IMR-90 (cell line): ENCODE data around the gene RAB9A. TPM values are rescaled to one million over a fixed set of nuclear protein-coding genes. Genes with fewer than 3 reads are reported as not detected.
"Not testable (repeated sequence)": the region's sequence is repeated elsewhere in the genome, so short reads cannot be mapped to it uniquely, and the experiment has no call there.

ENCODE experiments used
- ATAC-seq: fragments of 200-7000 bp; cut with Tn5 transposase; 2 replicates; pipeline ENCODE4 v1.9.1; 2020; ENCODE audit warnings: low read depth, mild to moderate bottlenecking, moderate library complexity
- BruUV-seq: library from RNA; stranded (reverse); fragments of 400-500 nt; replicated peaks from 2 replicates; lab custom pipeline; 2021; lab: Mats Ljungman, UMichigan
- CTCF ChIA-PET: fragments of 300-600 bp; formaldehyde crosslinking; extraction: SDS; loops from one replicate; lab custom pipeline; 2021; ENCODE audit warnings: antibody characterized with exemption; lab: Yijun Ruan, JAX
- POLR2A ChIA-PET: fragments of 300-600 bp; sonication (Branson Sonifier 250); formaldehyde crosslinking; loops from one replicate; lab custom pipeline; 2022; ENCODE audit warnings: antibody characterized with exemption; ENCODE audit not compliant: unreplicated experiment; lab: Charles Lee
- DNase-seq: peaks from one replicate; pipeline ENCODE4 v3.0.0; 2013
- H2AFZ ChIP-seq: replicated peaks from 2 replicates; pipeline ENCODE3; 2013; ENCODE audit warnings: low read length, mild to moderate bottlenecking; ENCODE audit not compliant: poor library complexity
- H2AK5ac ChIP-seq: 2 replicates; pipeline ENCODE4 v1.6.1; 2013; ENCODE audit warnings: low read depth, low read length, inconsistent platforms
- H2AK9ac ChIP-seq: replicated peaks from 2 replicates; pipeline ENCODE3; 2013; ENCODE audit warnings: mild to moderate bottlenecking, low read depth, low read length, moderate library complexity; ENCODE audit not compliant: poor library complexity
- H2BK120ac ChIP-seq: 2 replicates; pipeline ENCODE4 v1.6.1; 2013; ENCODE audit warnings: low read depth, low read length, inconsistent platforms
- H2BK15ac ChIP-seq: 3 replicates; pipeline ENCODE4 v1.6.1; 2013; ENCODE audit warnings: low read depth, low read length, inconsistent platforms
- H2BK20ac ChIP-seq: 2 replicates; pipeline ENCODE4 v1.6.1; 2013; ENCODE audit warnings: low read depth, mild to moderate bottlenecking, inconsistent platforms, low read length, moderate library complexity
- H2BK5ac ChIP-seq: 2 replicates; pipeline ENCODE4 v1.6.1; 2013; ENCODE audit warnings: mild to moderate bottlenecking, low read depth, low read length, inconsistent platforms; ENCODE audit not compliant: poor library complexity, severe bottlenecking
- H3K14ac ChIP-seq: replicated peaks from 2 replicates; pipeline ENCODE4 v1.6.1; 2013; ENCODE audit warnings: low read depth, low read length, inconsistent platforms
- H3K18ac ChIP-seq: 2 replicates; pipeline ENCODE4 v1.6.1; 2013; ENCODE audit warnings: low read depth, low read length, control low read depth
- H3K23ac ChIP-seq: 2 replicates; pipeline ENCODE4 v1.6.1; 2013; ENCODE audit warnings: low read depth, low read length, inconsistent platforms
- H3K27ac ChIP-seq: 2 replicates; pipeline ENCODE4 v1.5.1; 2013; ENCODE audit warnings: mild to moderate bottlenecking, control low read depth, low read length; ENCODE audit not compliant: insufficient read depth
- H3K27me3 ChIP-seq: 2 replicates; pipeline ENCODE4 v1.6.1; 2013; ENCODE audit warnings: low read length; ENCODE audit not compliant: control insufficient read depth, insufficient read depth
- H3K36me3 ChIP-seq: 2 replicates; pipeline ENCODE4 v1.6.1; 2013; ENCODE audit warnings: low read length, mixed read lengths; ENCODE audit not compliant: control insufficient read depth, insufficient read depth
- H3K4ac ChIP-seq: 2 replicates; pipeline ENCODE4 v1.6.1; 2013; ENCODE audit warnings: low read depth, low read length, inconsistent platforms
- H3K4me1 ChIP-seq: 2 replicates; pipeline ENCODE4 v1.6.1; 2013; ENCODE audit warnings: low read length, mixed read lengths; ENCODE audit not compliant: control insufficient read depth, insufficient read depth
- H3K4me2 ChIP-seq: 2 replicates; pipeline ENCODE4 v1.6.1; 2013; ENCODE audit warnings: low read depth, mild to moderate bottlenecking, control low read depth, low read length, moderate library complexity
- H3K4me3 ChIP-seq: 2 replicates; pipeline ENCODE4 v1.5.1; 2013; ENCODE audit warnings: low read depth, mild to moderate bottlenecking, control low read depth, low read length, moderate library complexity; ENCODE audit not compliant: insufficient read depth
- H3K56ac ChIP-seq: 2 replicates; pipeline ENCODE4 v1.6.1; 2013; ENCODE audit warnings: low read length, inconsistent platforms; ENCODE audit not compliant: insufficient read depth; ENCODE audit errors: extremely low read depth
- H3K79me1 ChIP-seq, 2 experiments: 2 replicates each; pipeline ENCODE4 v1.6.1; 2013; ENCODE audit warnings: low read length in 2 of 2, inconsistent platforms in 1 of 2, low read depth in 1 of 2
- H3K9ac ChIP-seq: 2 replicates; pipeline ENCODE4 v1.6.1; 2013; ENCODE audit warnings: low read depth, low read length, control low read depth
- H3K9me1 ChIP-seq: 2 replicates; pipeline ENCODE4 v1.6.1; 2013; ENCODE audit warnings: low read length, inconsistent platforms; ENCODE audit not compliant: insufficient read depth
- H3K9me3 ChIP-seq: 2 replicates; pipeline ENCODE4 v1.6.1; 2013; ENCODE audit warnings: low read length; ENCODE audit not compliant: control insufficient read depth, insufficient read depth
- H4K20me1 ChIP-seq: 2 replicates; pipeline ENCODE4 v1.6.1; 2013; ENCODE audit warnings: low read length, inconsistent platforms; ENCODE audit not compliant: insufficient read depth
- H4K5ac ChIP-seq: 2 replicates; pipeline ENCODE4 v1.6.1; 2013; ENCODE audit warnings: mild to moderate bottlenecking, low read depth, low read length, control low read depth
- H4K8ac ChIP-seq, 2 experiments: 2 replicates each; pipeline ENCODE4 v1.6.1; 2013; ENCODE audit warnings: low read depth in 2 of 2, low read length in 2 of 2, control low read depth in 1 of 2, inconsistent platforms in 1 of 2
- H4K91ac ChIP-seq: 2 replicates; pipeline ENCODE4 v1.6.1; 2013; ENCODE audit warnings: low read depth, low read length, inconsistent platforms; ENCODE audit not compliant: insufficient read depth
- whole genome bisulfite sequencing, 2 experiments: methylation state at CpG; one replicate each; pipeline versions ENCODE4 v1.1.5 to v1.1.7; 2013; ENCODE audit warnings: missing lambda C conversion rate in 2 of 2; ENCODE audit not compliant: insufficient read length in 1 of 2; ENCODE audit errors: extremely low coverage in 2 of 2; 5-methylcytosine and 5-hydroxymethylcytosine counted together
- dilution Hi-C: fragments of 300-500 bp; cut with HindIII; formaldehyde crosslinking; loops from one replicate; pipeline ENCODE4 v1.14.3; 2018; ENCODE audit warnings: low sequenced_read_pairs; ENCODE audit not compliant: unreplicated experiment
- in situ Hi-C: fragments of 300-500 bp; cut with MboI; formaldehyde crosslinking; loops from 3 replicates; pipeline ENCODE4 v1.14.3; 2019; ENCODE audit warnings: low sequenced_read_pairs, inconsistent platforms, mixed read lengths
- intact Hi-C: fragments of 100-400 bp; cut with micrococcal nuclease; formaldehyde crosslinking; loops from 2 replicates; pipeline ENCODE4 v1.10.0; 2022
- polyA plus RNA-seq, 3 experiments: library from polyadenylated mRNA; depleted of rRNA; stranded (reverse); fragments of >200 nt; gene quantifications; 2 replicates each; pipeline ENCODE4 v1.2.3, GENCODE V29; 2012; ENCODE audit warnings: low replicate concordance in 1 of 3
- total RNA-seq: library from RNA; depleted of rRNA; stranded (reverse); fragments of >200 nt; gene quantifications from 2 replicates; pipeline ENCODE4 v1.2.3, GENCODE V29; 2012

RAB9A gene
- total and polyA plus RNA-seq, 2 of the 4 experiments (the other 2 are of a cell fraction): 15.8 to 22.3 TPM

DNA sequence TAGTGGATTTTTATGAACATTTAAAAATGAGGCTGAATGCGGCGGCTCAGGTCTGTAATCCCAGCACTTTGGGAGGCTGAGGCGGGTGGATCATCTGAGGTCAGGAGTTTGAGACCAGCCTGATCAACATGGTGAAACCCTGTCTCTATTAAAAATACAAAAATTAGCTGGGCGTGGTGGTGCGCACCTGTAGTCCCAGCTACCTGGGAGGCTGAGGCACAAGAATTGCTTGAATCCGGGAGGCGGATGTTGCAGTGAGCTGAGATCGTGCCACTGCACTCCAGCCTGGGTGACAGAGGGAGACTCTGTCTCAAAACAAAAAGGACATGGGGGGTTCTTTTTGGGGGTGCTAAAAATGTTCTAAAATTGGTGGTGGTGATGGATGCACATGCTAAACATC lies 19.2 kb upstream of the RAB9A start:
- H2AK9ac ChIP-seq, BruUV-seq, intact Hi-C loops, H3K18ac ChIP-seq, H3K4me1 ChIP-seq, H3K4ac ChIP-seq, H3K79me1 ChIP-seq, H2BK15ac ChIP-seq, H3K36me3 ChIP-seq, CTCF ChIA-PET, H2AK5ac ChIP-seq, ATAC-seq, H4K8ac ChIP-seq, H2AFZ ChIP-seq, H3K23ac ChIP-seq, H3K9me3 ChIP-seq, H3K14ac ChIP-seq, DNase-seq, H2BK20ac ChIP-seq, H3K56ac ChIP-seq, dilution Hi-C loops, H3K4me3 ChIP-seq, H3K4me2 ChIP-seq, POLR2A ChIA-PET, in situ Hi-C loops, H4K5ac ChIP-seq, H4K20me1 ChIP-seq, H3K9ac ChIP-seq, H3K9me1 ChIP-seq: not testable (repeated sequence)
- peak overlapping the region; percentile 30; the same call in 1 of the 2 replicates for H3K27ac ChIP-seq
- 94% methylated on average over 8 of the region's 8 CpGs; no CpG with 5 or more reads in 1 of the 2 experiments for WGBS, 2 experiments
- H4K91ac ChIP-seq: peak overlapping the region; percentile 14; the same call in 1 of the 2 replicates
- peak overlapping the region; percentile 31 for H2BK5ac ChIP-seq
- H2BK120ac ChIP-seq: 0 out of 2 replicates have a peak overlapping the region, but pooled peaks have one; percentile 14
- peaks cover 20% of the 10 kb centered on the region for H3K27me3 ChIP-seq
